ENCODE measurements around the gene ADGRD2.

The ADGRD2 gene

DNA sequence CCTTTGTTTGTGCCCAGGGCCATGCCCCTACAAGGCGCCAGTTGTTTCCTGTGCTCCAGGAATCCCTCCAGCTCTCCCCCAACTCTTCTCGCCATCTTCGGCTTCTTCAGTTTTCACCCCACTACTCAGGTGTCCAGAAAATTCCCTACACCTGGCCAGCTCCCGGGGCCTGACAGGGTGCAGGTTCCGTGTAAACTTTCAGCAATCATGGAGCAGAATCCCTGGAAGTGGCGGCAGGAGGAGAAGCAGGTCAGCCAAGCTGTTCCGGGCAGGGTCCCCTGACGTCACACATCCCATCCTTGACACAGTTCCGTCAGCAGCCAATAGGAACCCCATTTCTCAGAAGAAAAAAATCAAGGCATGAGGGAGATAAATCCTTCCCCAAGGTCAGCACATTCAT is 12.2 kb upstream of the ADGRD2 start:
- Histone ChIP-seq H3K36me3 (ENCODE audit: control insufficient read depth in 2 of 2, insufficient read depth in 2 of 2, low read length in 2 of 2) (no peaks in the 10 kb centered on the region), H3K4me3 (ENCODE audit: low read length in 2 of 2) (no peak overlapping the region), H3K27ac (ENCODE audit: low read length) (no peak overlapping the region), H3K27me3 (ENCODE audit: control insufficient read depth in 1 of 2, insufficient read depth in 2 of 2, low read length in 2 of 2) (peaks cover 0 to 2% of the 10 kb centered on the region in 2 donors), H3K9me3 (ENCODE audit: control insufficient read depth in 2 of 2, low read length in 2 of 2) (peaks cover 0 to 12% of the 10 kb centered on the region in 2 donors), H3K4me1 (ENCODE audit: control insufficient read depth, insufficient read depth, low read length) (no peaks in the 10 kb centered on the region), H3K9ac (ENCODE audit: low read length in 2 of 2) (no peak overlapping the region)

DNA sequence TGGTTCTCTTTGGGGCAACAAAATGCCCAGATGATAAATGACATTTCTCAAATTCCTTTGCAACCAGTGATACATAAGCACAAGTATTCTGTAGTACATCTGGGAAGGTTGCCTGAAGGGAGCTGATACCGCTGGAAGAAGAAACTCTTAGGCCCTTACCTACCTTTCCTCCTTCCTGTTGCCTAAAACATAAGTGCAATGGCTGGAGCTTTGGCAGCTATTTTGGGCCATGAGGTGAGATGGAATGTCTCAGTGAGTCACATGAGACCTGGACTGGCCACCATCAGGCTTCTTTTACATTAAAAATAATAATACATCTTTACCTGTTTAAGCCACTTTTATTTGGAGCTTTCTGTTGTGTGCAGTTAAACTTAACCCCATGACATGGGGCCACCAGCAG is 11.2 kb upstream of the ADGRD2 start:
- H3K9ac ChIP-seq (ENCODE audit: low read length in 2 of 2), result no peak overlapping the region
- no peaks in the 10 kb centered on the region for H3K36me3 ChIP-seq (ENCODE audit: control insufficient read depth in 2 of 2, insufficient read depth in 2 of 2, low read length in 2 of 2)
- no peaks in the 10 kb centered on the region for H3K4me1 ChIP-seq (ENCODE audit: control insufficient read depth, insufficient read depth, low read length)
- no peak overlapping the region for H3K27ac ChIP-seq (ENCODE audit: low read length)
- peaks cover 0 to 12% of the 10 kb centered on the region in 2 donors for H3K9me3 ChIP-seq (ENCODE audit: control insufficient read depth in 2 of 2, low read length in 2 of 2)
- no peak overlapping the region for H3K4me3 ChIP-seq (ENCODE audit: low read length in 2 of 2)
- H3K27me3 ChIP-seq (ENCODE audit: control insufficient read depth in 1 of 2, insufficient read depth in 2 of 2, low read length in 2 of 2), result peaks cover 0 to 2% of the 10 kb centered on the region in 2 donors

DNA sequence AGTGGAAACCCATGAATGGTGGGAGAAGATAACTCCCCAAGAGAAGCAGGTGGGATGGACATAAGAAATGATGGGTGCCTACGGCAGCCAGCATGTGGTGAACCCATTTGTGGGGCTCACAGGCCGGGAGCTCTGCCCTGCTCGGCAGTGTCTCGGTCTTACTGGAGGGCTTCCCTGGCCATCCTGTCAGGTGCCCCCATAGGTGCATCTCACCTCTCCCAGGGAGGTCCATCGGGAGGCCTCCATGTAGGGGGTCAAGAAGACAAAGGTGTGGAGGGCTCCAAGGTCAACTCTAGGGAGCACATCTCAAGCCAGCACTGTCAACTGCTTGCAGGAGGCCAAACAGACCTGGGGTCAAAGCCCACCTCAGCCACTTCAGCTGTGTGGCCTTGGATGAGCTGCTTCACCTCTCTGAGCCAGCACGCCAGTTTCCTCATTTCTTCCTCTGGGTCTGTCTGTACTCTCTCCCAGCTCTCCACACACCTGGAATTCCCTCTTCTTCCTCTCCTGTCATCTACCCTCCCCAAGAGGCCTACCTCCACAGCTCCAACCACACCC is 10.5 kb upstream of the ADGRD2 start:
- no peak overlapping the region for H3K27ac ChIP-seq (ENCODE audit: low read length)
- H3K36me3 ChIP-seq (ENCODE audit: control insufficient read depth in 2 of 2, insufficient read depth in 2 of 2, low read length in 2 of 2), result no peaks in the 10 kb centered on the region
- H3K27me3 ChIP-seq (ENCODE audit: control insufficient read depth in 1 of 2, insufficient read depth in 2 of 2, low read length in 2 of 2), result peaks cover 0 to 2% of the 10 kb centered on the region in 2 donors
- H3K9me3 ChIP-seq (ENCODE audit: control insufficient read depth in 2 of 2, low read length in 2 of 2), result peaks cover 0 to 12% of the 10 kb centered on the region in 2 donors
- H3K4me1 ChIP-seq (ENCODE audit: control insufficient read depth, insufficient read depth, low read length), result no peaks in the 10 kb centered on the region
- no peak overlapping the region for H3K9ac ChIP-seq (ENCODE audit: low read length in 2 of 2)
- H3K4me3 ChIP-seq (ENCODE audit: low read length in 2 of 2), result no peak overlapping the region

DNA sequence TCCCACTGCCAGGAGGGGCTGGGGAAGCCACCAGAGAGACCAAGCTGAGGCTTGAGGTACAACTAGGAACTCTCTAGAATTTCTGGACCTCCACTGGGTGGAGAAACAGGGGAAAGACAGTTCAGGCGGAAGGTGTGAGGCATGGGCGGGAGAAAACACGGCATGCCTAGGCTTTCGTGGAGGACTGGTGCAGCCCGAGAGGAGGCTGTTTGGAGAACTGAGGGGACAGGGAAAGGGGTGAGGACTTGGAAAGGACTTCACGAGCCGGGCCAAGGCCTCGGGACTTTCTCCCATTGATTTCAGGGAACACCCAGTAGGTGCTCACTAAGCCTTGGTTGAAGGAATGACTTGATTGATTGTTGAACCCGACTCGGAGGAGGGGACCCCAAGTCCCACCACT is 9.5 kb upstream of the ADGRD2 start:
- Histone ChIP-seq H3K9ac (ENCODE audit: low read length in 2 of 2) (no peak overlapping the region), H3K27me3 (ENCODE audit: control insufficient read depth in 1 of 2, insufficient read depth in 2 of 2, low read length in 2 of 2) (peaks cover 0 to 4% of the 10 kb centered on the region in 2 donors), H3K4me1 (ENCODE audit: control insufficient read depth, insufficient read depth, low read length) (no peaks in the 10 kb centered on the region), H3K36me3 (ENCODE audit: control insufficient read depth in 2 of 2, insufficient read depth in 2 of 2, low read length in 2 of 2) (no peaks in the 10 kb centered on the region), H3K9me3 (ENCODE audit: control insufficient read depth in 2 of 2, low read length in 2 of 2) (peaks cover 0 to 12% of the 10 kb centered on the region in 2 donors), H3K4me3 (ENCODE audit: low read length in 2 of 2) (no peak overlapping the region), H3K27ac (ENCODE audit: low read length) (no peak overlapping the region)

DNA sequence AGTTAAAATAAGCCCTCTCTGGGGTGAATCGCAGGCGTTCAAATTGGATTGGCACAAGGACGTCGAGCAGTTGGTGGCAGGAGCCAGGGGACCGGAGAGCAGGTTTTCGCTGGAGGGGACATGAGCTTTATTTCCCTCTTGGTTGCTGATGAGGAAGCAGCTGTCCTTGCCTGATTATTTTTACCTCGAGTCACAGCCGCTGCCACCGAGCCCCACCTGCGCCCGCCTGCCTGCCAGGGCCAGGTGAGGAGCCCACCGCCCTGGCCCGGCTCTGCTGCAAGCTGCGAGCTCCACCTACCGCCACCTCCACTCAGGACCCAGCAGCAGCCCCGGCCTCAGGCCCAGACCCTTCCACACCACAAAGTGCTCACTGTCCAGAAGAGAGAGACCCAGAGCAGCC is 9.0 kb upstream of the ADGRD2 start:
- H3K4me3 ChIP-seq (ENCODE audit: low read length in 2 of 2), result no peak overlapping the region
- no peaks in the 10 kb centered on the region for H3K36me3 ChIP-seq (ENCODE audit: control insufficient read depth in 2 of 2, insufficient read depth in 2 of 2, low read length in 2 of 2)
- H3K27me3 ChIP-seq (ENCODE audit: control insufficient read depth in 1 of 2, insufficient read depth in 2 of 2, low read length in 2 of 2), result peaks cover 0 to 4% of the 10 kb centered on the region in 2 donors
- no peaks in the 10 kb centered on the region for H3K4me1 ChIP-seq (ENCODE audit: control insufficient read depth, insufficient read depth, low read length)
- no peak overlapping the region for H3K27ac ChIP-seq (ENCODE audit: low read length)
- peaks cover 0 to 12% of the 10 kb centered on the region in 2 donors for H3K9me3 ChIP-seq (ENCODE audit: control insufficient read depth in 2 of 2, low read length in 2 of 2)
- H3K9ac ChIP-seq (ENCODE audit: low read length in 2 of 2), result no peak overlapping the region

DNA sequence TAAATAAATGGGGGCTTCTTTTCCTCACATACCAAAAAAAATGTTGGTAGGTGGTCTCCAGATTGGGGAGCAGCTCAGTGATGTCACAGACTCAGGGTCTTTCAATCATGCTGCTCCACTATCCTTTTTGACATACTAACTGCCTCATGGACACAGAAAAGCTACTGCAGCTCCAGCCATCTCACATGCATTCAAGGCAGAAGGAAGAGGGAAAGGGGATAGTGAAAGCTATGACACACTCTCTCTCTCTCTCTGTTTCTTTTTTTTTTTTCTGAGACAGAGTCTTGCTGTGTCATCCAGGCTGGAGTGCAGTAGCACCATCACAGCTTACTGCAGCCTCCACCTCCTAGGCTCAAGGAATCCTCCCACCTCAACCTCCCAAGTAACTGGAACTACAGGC is 7.9 kb upstream of the ADGRD2 start:
- Histone ChIP-seq H3K27me3 (ENCODE audit: control insufficient read depth in 1 of 2, insufficient read depth in 2 of 2, low read length in 2 of 2) (peaks cover 0 to 4% of the 10 kb centered on the region in 2 donors), H3K36me3 (ENCODE audit: control insufficient read depth in 2 of 2, insufficient read depth in 2 of 2, low read length in 2 of 2) (no peaks in the 10 kb centered on the region), H3K4me3 (ENCODE audit: low read length in 2 of 2) (no peak overlapping the region), H3K9ac (ENCODE audit: low read length in 2 of 2) (no peak overlapping the region), H3K9me3 (ENCODE audit: control insufficient read depth in 2 of 2, low read length in 2 of 2) (peaks cover 0 to 12% of the 10 kb centered on the region in 2 donors), H3K27ac (ENCODE audit: low read length) (no peak overlapping the region), H3K4me1 (ENCODE audit: control insufficient read depth, insufficient read depth, low read length) (no peaks in the 10 kb centered on the region)

DNA sequence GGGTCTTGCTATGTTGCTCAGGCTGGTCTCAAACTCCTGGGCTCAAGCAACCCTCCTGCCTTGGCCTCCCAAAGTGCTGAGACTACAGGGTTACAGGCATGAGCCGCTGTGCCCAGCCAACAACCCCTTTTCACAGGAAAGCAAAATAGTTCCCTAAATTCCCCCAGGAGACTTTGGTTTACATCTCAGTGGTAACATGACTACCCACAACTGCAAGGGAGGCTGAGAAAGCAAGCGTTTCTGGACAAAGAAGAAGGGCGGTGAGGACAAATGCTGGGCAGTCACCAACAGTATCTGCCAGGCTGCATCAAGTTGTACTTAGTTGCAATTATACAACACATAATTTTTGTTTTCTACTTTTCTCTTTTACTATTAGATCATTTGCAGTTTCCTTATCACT is 7.4 kb upstream of the ADGRD2 start:
- no peak overlapping the region for H3K27ac ChIP-seq (ENCODE audit: low read length)
- no peak overlapping the region for H3K4me3 ChIP-seq (ENCODE audit: low read length in 2 of 2)
- H3K9ac ChIP-seq (ENCODE audit: low read length in 2 of 2), result no peak overlapping the region
- no peaks in the 10 kb centered on the region for H3K36me3 ChIP-seq (ENCODE audit: control insufficient read depth in 2 of 2, insufficient read depth in 2 of 2, low read length in 2 of 2)
- peaks cover 0 to 12% of the 10 kb centered on the region in 2 donors for H3K9me3 ChIP-seq (ENCODE audit: control insufficient read depth in 2 of 2, low read length in 2 of 2)
- H3K4me1 ChIP-seq (ENCODE audit: control insufficient read depth, insufficient read depth, low read length), result no peaks in the 10 kb centered on the region
- H3K27me3 ChIP-seq (ENCODE audit: control insufficient read depth in 1 of 2, insufficient read depth in 2 of 2, low read length in 2 of 2), result peaks cover 0 to 4% of the 10 kb centered on the region in 2 donors

DNA sequence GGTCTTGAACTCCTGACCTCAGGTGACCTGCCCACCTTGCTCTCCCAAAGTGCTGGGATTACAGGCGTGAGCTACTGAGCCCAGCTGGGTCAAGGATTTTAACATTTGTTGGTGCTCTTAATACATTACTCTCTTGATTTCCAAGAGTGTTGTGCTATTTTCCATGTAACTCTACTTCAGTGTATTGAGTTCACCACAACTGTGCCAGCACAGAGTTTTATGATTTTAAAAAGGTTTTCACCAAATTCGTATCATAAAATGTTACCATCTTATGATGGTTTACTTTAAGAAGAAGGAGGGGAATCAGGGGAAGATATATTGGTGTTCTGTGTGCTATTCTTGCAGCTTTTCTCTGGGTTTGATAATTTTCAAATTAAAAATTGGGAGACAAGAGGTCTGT is 6.6 kb upstream of the ADGRD2 start:
- H3K4me1 ChIP-seq (ENCODE audit: control insufficient read depth, insufficient read depth, low read length), result no peaks in the 10 kb centered on the region
- H3K9ac ChIP-seq (ENCODE audit: low read length in 2 of 2), result no peak overlapping the region
- H3K4me3 ChIP-seq (ENCODE audit: low read length in 2 of 2), result no peak overlapping the region
- H3K36me3 ChIP-seq (ENCODE audit: control insufficient read depth in 2 of 2, insufficient read depth in 2 of 2, low read length in 2 of 2), result no peaks in the 10 kb centered on the region
- no peak overlapping the region for H3K27ac ChIP-seq (ENCODE audit: low read length)
- H3K9me3 ChIP-seq (ENCODE audit: control insufficient read depth in 2 of 2, low read length in 2 of 2), result peaks cover 0 to 12% of the 10 kb centered on the region in 2 donors
- H3K27me3 ChIP-seq (ENCODE audit: control insufficient read depth in 1 of 2, insufficient read depth in 2 of 2, low read length in 2 of 2), result peaks cover 0 to 6% of the 10 kb centered on the region in 2 donors

DNA sequence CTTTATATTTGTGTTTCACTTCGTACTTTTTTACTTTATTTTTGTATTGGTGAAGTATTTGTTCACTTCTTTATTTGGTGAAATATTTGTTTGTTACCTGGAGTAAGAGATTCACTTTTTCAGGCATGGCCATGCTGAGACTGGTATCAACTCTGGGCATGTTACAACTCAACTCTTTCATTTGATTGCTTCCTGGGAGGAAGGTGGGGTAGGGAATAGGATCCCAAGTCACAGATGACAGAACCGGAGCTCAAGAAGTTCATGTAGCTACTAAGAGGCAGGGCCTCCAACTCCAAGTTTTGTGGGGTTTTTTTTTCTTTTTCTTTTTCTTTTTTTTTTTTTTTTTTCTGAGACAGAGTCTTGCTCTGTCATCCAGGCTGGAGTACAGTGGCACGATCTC is 6.1 kb upstream of the ADGRD2 start:
- H3K36me3 ChIP-seq (ENCODE audit: control insufficient read depth in 2 of 2, insufficient read depth in 2 of 2, low read length in 2 of 2), result no peaks in the 10 kb centered on the region
- peaks cover 0 to 10% of the 10 kb centered on the region in 2 donors for H3K9me3 ChIP-seq (ENCODE audit: control insufficient read depth in 2 of 2, low read length in 2 of 2)
- no peaks in the 10 kb centered on the region for H3K4me1 ChIP-seq (ENCODE audit: control insufficient read depth, insufficient read depth, low read length)
- peaks cover 0 to 6% of the 10 kb centered on the region in 2 donors for H3K27me3 ChIP-seq (ENCODE audit: control insufficient read depth in 1 of 2, insufficient read depth in 2 of 2, low read length in 2 of 2)
- H3K9ac ChIP-seq (ENCODE audit: low read length in 2 of 2), result no peak overlapping the region
- no peak overlapping the region for H3K4me3 ChIP-seq (ENCODE audit: low read length in 2 of 2)
- no peak overlapping the region for H3K27ac ChIP-seq (ENCODE audit: low read length)

DNA sequence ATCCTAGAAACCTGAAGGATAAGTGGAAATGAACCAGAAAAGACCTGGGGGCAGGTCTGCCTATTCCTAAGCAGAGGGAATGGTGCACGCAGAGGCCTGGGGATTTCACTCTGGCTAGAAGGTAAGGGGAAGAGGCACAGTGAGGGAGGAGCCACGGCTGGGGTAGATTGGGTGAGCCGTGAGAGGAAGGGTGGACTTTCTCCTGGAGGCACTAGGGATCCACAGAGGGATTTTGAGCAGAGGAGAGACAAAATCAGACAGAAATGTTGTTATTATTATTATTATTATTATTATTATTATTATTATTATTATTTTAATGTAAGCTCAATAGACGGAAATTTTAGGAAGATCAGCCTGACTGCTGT is 3.0 kb upstream of the ADGRD2 start:
- no peak overlapping the region for H3K9ac ChIP-seq (ENCODE audit: low read length in 2 of 2)
- peaks cover 0 to 3% of the 10 kb centered on the region in 2 donors for H3K9me3 ChIP-seq (ENCODE audit: control insufficient read depth in 2 of 2, low read length in 2 of 2)
- peaks cover 23 to 24% of the 10 kb centered on the region in 2 donors for H3K27me3 ChIP-seq (ENCODE audit: control insufficient read depth in 1 of 2, insufficient read depth in 2 of 2, low read length in 2 of 2)
- H3K36me3 ChIP-seq (ENCODE audit: control insufficient read depth in 2 of 2, insufficient read depth in 2 of 2, low read length in 2 of 2), result no peaks in the 10 kb centered on the region
- no peak overlapping the region for H3K27ac ChIP-seq (ENCODE audit: low read length)
- no peak overlapping the region for H3K4me3 ChIP-seq (ENCODE audit: low read length in 2 of 2)
- no peaks in the 10 kb centered on the region for H3K4me1 ChIP-seq (ENCODE audit: control insufficient read depth, insufficient read depth, low read length)

DNA sequence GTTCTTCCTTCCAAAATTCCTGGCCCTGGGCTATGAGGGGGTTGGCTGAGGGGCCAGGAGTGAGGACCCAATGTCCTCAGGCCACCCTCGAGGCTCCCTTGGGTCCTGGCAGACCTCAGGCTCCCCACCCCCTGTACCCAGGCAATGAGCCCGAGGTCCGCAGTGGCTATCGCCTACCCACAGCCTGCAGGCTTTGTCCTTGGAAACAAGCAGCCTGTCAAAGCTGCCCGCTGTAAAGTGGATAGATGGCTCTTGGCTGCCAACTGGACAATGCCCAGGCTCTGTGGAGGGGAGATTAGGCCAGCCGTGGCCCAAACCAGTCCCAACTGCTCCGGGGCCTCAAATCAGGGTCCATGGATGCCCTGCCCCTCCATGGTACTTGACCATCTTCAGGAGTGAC is 2.2 kb upstream of the ADGRD2 start:
- peaks cover under 1% of the 10 kb centered on the region for H3K4me1 ChIP-seq (ENCODE audit: control insufficient read depth, insufficient read depth, low read length)
- no peak overlapping the region for H3K4me3 ChIP-seq (ENCODE audit: low read length in 2 of 2)
- H3K9ac ChIP-seq (ENCODE audit: low read length in 2 of 2), result no peak overlapping the region
- H3K27me3 ChIP-seq (ENCODE audit: control insufficient read depth in 1 of 2, insufficient read depth in 2 of 2, low read length in 2 of 2), result peaks cover 30 to 31% of the 10 kb centered on the region in 2 donors
- no peak overlapping the region for H3K27ac ChIP-seq (ENCODE audit: low read length)
- H3K9me3 ChIP-seq (ENCODE audit: control insufficient read depth in 2 of 2, low read length in 2 of 2), result no peaks in the 10 kb centered on the region
- no peaks in the 10 kb centered on the region for H3K36me3 ChIP-seq (ENCODE audit: control insufficient read depth in 2 of 2, insufficient read depth in 2 of 2, low read length in 2 of 2)
